Effector memory CD8-positive, alpha-beta T cell (primary cell): Measurements from ENCODE around the gene ZNF784.

ENCODE experiments used
- ATAC-seq: fragments of 150-1000 bp; cut with Tn5 transposase; replicated peaks from 2 replicates; pipeline ENCODE4 v1.10.0; 2021; ENCODE audit warnings: mild to moderate bottlenecking, moderate library complexity
- DNase-seq, 3 experiments: peaks; one replicate each; pipeline ENCODE4 v3.0.0; 2021
- H3K27ac Mint-ChIP-seq, 2 donors: one replicate each; pipeline ENCODE4 v1.8.0; 2022; ENCODE audit warnings: mild to moderate bottlenecking in 2 of 2, mixed read lengths in 2 of 2, moderate library complexity in 2 of 2
- H3K27me3 Mint-ChIP-seq, 2 donors: one replicate each; pipeline ENCODE4 v1.8.0; 2022; ENCODE audit warnings: mixed read lengths in 2 of 2
- H3K36me3 Mint-ChIP-seq: one replicate; pipeline ENCODE4 v1.8.0; 2022; ENCODE audit warnings: mild to moderate bottlenecking, moderate library complexity, mixed read lengths; ENCODE audit not compliant: insufficient read depth
- H3K4me1 Mint-ChIP-seq, 2 donors: one replicate each; pipeline ENCODE4 v1.8.0; 2022; ENCODE audit warnings: low read depth in 2 of 2, mixed read lengths in 2 of 2
- H3K4me3 Mint-ChIP-seq, 2 donors: one replicate each; pipeline ENCODE4 v1.8.0; 2022; ENCODE audit warnings: mild to moderate bottlenecking in 2 of 2, mixed read lengths in 2 of 2, moderate library complexity in 2 of 2
- H3K9me3 Mint-ChIP-seq, 2 donors: one replicate each; pipeline ENCODE4 v1.8.0; 2022; ENCODE audit warnings: mixed read lengths in 2 of 2

Gene ZNF784

DNA sequence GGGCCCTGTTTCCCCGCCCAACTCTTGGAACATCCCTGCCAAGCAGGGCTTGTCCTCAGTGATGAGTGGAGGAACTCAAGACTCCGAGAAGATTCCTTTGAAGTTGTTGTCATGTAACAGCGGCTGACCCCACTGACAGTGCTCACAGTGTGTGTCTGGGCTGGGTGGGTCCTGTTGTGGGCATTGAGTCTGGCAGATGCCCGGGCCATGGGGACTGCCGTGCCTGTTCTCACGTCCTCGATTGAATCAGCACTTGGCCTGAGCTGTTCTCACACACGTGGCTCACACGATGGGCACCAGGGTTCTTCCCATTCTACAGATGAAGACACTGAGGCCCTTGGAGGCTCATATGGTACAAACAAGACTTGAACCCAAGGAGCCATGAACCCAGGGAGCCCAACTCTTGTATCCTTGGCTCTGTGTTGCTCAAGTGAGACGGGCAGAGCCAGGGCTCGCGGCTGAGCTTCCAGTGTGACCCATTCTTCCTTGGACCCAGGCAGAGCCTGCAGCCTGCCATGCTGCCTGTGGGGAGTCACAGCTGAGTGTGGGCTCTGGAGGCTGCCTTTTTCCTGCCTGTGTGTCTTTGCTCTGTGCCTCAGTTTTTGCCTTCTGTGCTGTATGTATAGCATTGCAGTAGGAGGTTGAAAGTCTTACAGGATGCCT lies 42.1 kb upstream of the ZNF784 start:
- Mint-ChIP-seq H3K36me3 (peaks cover 92% of the 10 kb centered on the region), H3K4me1 (peaks cover 24 to 42% of the 10 kb centered on the region in 2 donors), H3K4me3 (no peak overlapping the region), H3K27me3 (no peaks in the 10 kb centered on the region), H3K9me3 (no peaks in the 10 kb centered on the region), H3K27ac (peak overlapping the region in 1 of 2 donors; percentile 65)
- DNase-seq = no peak
- ATAC-seq = no peak

DNA sequence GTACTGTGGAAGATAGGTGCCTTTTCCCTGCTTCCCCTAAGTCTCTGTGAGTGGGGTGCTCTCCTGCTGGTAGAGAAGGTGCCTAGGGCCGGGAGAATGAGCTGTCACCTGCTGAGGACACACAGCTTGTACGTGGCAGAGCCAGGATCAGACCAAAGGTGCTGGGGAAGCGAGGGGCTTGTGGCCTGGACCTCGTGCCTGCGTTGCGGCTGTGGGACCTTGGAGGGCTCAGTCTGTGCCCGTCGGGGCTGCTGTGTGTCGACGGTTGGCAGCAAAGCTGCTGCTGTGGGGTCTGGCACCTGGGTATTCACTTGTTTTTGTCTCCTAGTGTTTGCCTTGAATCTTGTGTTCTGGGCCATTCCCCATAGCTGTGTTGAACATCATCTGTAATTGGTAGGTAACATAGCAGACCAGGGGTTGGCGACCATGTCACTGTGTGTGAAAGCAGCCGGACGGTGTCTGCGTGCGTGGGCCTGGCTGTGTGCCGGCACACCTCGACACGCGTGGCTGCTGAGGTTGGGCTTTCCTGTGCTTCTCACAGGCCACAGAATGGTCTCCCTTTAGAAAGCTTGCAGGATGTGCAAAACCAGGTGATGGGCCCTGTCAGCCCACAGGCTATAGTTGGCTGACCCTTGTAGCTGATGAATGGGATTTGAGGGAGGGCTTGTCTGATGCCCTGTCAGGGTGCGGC lies 39.6 kb upstream of the ZNF784 start:
- Mint-ChIP-seq H3K27me3 (no peaks in the 10 kb centered on the region), H3K4me3 (peak overlapping the region in 1 of 2 donors; percentile 37), H3K9me3 (no peaks in the 10 kb centered on the region), H3K36me3 (peaks cover 88% of the 10 kb centered on the region), H3K27ac (peak overlapping the region; percentile 38 to 66), H3K4me1 (peaks cover 29 to 42% of the 10 kb centered on the region in 2 donors)
- ATAC-seq (no peak), DNase-seq (no peak)

DNA sequence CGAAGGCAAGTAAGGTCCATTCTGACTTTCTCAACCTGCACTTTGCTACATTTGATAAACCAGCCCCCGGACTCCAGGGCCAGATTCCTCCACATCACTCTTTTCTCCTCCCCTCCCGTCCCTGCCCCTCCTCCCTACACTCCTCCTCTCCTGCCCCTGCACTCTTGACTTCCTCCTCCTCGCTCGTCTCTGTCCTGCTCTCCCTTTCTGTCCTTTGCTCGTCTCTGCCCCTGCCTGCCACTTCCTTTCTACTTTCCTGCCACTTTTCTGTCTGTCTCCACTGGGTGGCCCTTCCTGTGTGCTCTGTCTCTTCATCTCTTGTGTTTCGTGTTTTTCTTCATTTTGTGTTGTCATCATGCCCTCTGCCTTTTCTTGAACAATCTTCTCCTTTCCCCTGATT lies 37.5 kb upstream of the ZNF784 start:
- no peak overlapping the region for H3K4me3 Mint-ChIP-seq
- H3K9me3 Mint-ChIP-seq = no peaks in the 10 kb centered on the region
- no peaks in the 10 kb centered on the region for H3K27me3 Mint-ChIP-seq
- ATAC-seq = no peak
- no peak for DNase-seq
- peaks cover 44 to 52% of the 10 kb centered on the region in 2 donors for H3K4me1 Mint-ChIP-seq
- H3K27ac Mint-ChIP-seq = peak overlapping the region in 1 of 2 donors; percentile 35
- peaks cover 78% of the 10 kb centered on the region for H3K36me3 Mint-ChIP-seq

DNA sequence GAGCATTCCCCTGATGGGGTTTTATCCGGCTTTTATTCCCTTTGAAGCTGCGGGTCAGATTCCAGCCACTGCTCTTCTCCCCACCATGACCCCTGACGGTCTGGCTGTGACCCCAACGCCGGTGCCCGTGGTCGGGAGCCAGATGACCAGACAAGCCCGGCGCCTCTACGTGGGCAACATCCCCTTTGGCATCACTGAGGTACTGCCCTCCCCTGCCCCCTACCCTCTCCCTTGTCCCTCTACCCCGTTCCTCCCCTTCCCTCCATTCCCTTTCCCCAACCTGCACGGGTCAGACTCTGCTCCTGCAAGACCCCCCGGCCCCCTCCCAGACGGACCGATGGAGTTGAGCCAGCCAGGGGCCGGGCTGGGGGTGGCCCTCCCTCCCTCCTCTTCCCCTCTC lies 36.6 kb upstream of the ZNF784 start:
- H3K9me3 Mint-ChIP-seq = no peaks in the 10 kb centered on the region
- DNase-seq = no peak
- no peak for ATAC-seq
- no peaks in the 10 kb centered on the region for H3K27me3 Mint-ChIP-seq
- no peak overlapping the region for H3K4me3 Mint-ChIP-seq
- H3K36me3 Mint-ChIP-seq = peaks cover 77% of the 10 kb centered on the region
- peak overlapping the region in 1 of 2 donors; percentile 82 for H3K27ac Mint-ChIP-seq
- H3K4me1 Mint-ChIP-seq = peaks cover 52 to 54% of the 10 kb centered on the region in 2 donors

DNA sequence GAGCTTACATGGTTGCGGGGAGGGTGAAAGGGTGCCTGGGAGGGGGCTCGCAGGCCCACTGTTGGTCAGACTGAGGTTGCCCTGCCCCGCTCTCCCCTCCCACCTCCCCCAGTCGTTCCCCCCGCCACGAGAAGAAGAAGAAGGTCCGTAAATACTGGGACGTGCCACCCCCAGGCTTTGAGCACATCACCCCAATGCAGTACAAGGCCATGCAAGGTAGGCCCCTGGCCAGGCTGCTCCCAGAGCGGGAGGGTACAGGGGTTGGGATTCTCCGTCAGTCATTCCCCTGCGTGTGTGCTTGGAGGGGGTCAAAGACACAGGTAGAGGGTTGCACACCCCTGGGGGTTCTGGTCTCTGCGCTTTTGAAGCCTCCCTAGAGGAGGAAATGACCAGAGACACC lies 36.0 kb upstream of the ZNF784 start:
- Mint-ChIP-seq H3K36me3 (peaks cover 75% of the 10 kb centered on the region), H3K4me3 (no peak overlapping the region), H3K27ac (peak overlapping the region in 1 of 2 donors; percentile 82), H3K27me3 (no peaks in the 10 kb centered on the region), H3K9me3 (no peaks in the 10 kb centered on the region), H3K4me1 (peaks cover 56% of the 10 kb centered on the region in 2 donors)
- ATAC-seq = no peak
- no peak for DNase-seq

DNA sequence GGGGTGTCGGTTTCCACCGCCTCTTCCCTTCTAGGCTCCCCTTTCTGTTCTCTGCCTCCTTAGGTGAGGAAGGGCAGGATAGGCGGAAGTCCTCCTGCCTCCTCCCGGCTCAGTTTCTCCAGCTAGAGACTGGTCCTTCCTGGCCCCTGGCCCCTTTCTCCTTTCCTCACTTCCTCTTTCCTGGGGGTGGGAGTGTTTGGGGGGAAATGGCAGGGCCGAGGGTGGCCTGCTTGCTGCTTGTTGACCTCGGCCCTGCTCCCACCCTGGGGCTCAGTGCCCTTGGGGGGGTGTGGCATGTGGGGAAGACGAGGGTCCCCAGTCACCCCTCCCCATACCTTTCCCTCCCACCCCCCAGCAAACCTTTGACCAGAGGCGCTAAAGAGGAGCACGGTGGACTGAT lies 35.5 kb upstream of the ZNF784 start:
- peaks cover 53 to 56% of the 10 kb centered on the region in 2 donors for H3K4me1 Mint-ChIP-seq
- peak overlapping the region; percentile 69 to 90 for H3K4me3 Mint-ChIP-seq
- peaks cover 76% of the 10 kb centered on the region for H3K36me3 Mint-ChIP-seq

DNA sequence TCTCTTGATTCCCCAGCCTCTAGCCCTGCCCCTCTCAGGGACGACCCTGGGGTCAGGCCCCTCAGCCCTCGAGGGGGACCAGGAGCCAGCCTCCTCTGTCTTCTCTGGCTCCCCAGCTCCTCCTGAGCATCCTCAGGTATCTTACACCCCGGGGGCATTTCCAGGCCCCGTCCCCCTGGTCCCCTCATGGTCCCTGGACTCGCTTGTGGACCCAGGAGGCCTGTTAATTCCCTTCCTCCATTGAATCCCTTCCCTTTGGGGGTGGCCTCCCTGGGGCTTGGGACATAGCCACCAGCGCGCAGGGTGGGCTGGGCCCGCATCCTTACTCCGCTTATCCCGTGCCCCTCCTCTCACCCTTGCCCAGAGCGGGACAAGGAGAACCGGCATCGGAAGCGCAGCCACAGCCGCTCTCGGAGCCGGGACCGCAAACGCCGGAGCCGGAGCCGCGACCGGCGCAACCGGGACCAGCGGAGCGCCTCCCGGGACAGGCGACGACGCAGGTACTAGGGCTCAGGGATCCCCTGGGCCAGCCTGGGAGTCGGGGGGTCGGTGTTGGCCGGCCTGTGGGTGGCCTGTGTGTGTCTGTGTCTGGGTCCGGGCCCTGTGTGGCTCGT lies 34.6 kb upstream of the ZNF784 start:
- H3K27me3 Mint-ChIP-seq = no peaks in the 10 kb centered on the region
- peaks cover 77% of the 10 kb centered on the region for H3K36me3 Mint-ChIP-seq
- no peaks in the 10 kb centered on the region for H3K9me3 Mint-ChIP-seq
- peaks cover 51 to 56% of the 10 kb centered on the region in 2 donors for H3K4me1 Mint-ChIP-seq
- ATAC-seq = no peak
- peak overlapping the region; percentile 90 to 92 for H3K4me3 Mint-ChIP-seq
- H3K27ac Mint-ChIP-seq = peak overlapping the region; percentile 82 to 88
- no peak for DNase-seq

More for the DNA sequence above, 35.5 kb upstream of the ZNF784 start:
- ATAC-seq (no peak), DNase-seq (no peak)
- H3K27ac Mint-ChIP-seq = peak overlapping the region; percentile 82 to 88
- H3K27me3 Mint-ChIP-seq = no peaks in the 10 kb centered on the region
- no peaks in the 10 kb centered on the region for H3K9me3 Mint-ChIP-seq

DNA sequence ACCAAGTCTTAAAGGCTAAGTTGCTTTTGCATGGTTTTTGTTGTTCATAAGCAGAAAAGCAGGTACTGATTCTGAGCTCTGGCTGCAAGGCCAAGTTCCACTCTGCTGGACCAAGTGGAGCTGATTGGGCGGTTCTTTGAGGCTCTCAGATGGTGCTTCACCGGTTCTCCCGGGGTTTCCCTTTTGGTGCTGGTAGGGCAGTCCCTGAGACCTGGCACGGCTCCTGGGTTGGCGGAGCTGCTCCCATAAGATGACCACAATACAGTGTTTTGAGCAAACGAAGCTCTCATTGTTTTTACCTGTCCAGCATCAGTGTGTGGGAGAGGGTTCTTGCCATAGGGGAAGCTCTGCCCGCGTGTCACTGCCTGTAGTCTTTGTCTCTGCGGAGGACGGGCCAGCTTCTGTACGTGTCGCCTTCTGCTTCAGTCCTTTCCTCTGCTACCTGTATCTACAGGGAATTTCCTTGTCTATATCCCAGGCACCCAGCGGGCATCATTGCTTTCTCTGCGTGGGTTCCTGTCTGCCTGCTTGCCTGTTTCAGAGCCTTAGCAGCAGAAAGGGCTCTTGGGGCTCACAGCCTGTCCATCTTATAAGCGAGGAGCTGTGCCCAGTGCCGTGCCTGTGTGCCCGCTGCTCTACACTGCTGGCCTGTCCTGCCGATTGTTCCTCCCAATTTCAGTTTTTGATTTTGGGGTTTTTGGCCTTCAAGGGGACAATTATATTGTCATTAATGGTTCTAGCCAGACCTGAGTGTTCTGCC lies 32.8 kb upstream of the ZNF784 start:
- H3K9me3 Mint-ChIP-seq = no peaks in the 10 kb centered on the region
- peaks cover 41 to 51% of the 10 kb centered on the region in 2 donors for H3K4me1 Mint-ChIP-seq
- no peaks in the 10 kb centered on the region for H3K27me3 Mint-ChIP-seq
- peak overlapping the region; percentile 90 to 92 for H3K4me3 Mint-ChIP-seq
- DNase-seq (no peak), ATAC-seq (no peak)
- H3K36me3 Mint-ChIP-seq = peaks cover 65% of the 10 kb centered on the region
- peak overlapping the region; percentile 88 to 98 for H3K27ac Mint-ChIP-seq

DNA sequence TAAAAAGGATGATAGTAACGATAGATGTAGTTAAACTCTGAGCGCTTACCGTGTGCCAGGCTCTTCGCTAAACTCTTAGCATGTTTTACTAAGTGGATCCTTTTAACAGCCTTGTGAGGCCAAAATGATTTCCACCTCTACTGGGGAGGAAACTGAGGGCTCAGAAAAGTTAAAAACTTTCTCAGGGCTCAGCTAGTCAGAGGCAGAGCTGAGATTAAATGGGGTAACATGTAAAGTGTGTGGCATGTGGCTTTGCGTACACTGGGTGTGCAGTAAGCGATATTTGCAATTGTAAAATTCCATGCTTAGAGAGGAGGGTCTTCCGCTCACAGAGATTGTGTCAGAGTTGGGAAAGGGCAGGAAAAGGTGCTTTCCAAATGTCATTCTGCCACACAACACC lies 32.2 kb upstream of the ZNF784 start:
- no peak for ATAC-seq
- Mint-ChIP-seq H3K27me3 (no peaks in the 10 kb centered on the region), H3K9me3 (no peaks in the 10 kb centered on the region), H3K36me3 (peaks cover 59% of the 10 kb centered on the region), H3K27ac (peak overlapping the region; percentile 96 to 98), H3K4me1 (peaks cover 38 to 44% of the 10 kb centered on the region in 2 donors), H3K4me3 (peak overlapping the region; percentile 90 to 92)
- no peak for DNase-seq

DNA sequence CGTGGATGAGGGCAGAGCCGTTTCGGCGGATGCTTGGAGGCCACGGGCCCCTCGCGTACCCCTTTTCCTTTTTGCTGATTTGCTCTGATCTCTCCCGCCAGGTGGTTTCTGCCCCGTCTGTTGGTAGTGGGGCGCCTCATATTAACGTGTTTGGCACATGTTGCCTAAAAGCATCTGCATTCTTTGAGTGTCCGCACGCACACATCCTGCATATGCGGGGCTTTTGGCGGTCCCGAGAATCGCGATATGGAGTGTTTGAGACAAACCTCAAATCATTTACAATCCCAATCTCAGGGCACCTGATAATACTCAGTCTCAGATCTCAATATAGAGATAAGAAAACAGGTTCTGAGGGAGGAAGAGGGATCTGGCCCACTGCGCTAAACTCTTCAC lies 31.3 kb upstream of the ZNF784 start:
- Mint-ChIP-seq H3K36me3 (peaks cover 51% of the 10 kb centered on the region), H3K4me1 (peaks cover 38 to 43% of the 10 kb centered on the region in 2 donors)

DNA sequence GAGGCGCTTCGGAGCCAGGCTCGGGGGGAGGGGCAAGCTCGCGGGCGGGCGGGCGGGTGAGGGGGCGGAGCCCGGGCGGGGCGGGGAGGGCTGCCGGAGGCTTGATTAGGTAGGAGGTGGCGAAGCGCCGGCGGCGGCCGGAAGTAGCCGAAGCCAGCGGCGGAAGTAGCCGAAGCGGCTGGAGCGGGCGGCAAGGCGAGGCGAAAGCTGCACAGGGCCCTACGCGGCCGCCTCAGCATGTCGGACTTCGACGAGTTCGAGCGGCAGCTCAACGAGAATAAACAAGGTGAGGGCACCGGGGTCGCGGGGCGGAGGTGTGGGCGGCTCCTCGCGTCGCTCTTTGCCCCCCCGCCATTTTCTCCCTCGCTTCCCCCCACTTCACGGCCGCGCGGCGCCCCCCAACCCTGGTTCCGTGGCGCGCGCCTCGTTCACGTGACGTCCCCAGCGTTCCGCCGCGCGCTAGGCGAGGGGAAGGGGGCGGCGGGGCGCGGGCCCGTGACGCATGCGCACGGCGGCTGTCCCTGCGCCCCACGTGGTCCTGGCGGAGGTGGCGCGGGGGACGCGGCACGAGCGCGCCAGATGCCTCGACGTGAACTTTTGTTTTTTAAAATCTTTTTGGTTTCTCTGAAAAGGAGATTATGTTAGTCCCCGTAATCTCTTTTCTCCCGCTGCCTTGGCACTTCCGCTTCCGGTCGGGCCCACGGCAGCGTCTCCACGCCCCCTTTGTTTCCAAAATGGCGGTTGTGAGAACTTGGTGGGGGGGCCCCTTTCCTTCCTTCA lies 30.7 kb upstream of the ZNF784 start, which contains the start of gene U2AF2:
TSS of gene U2AF2 (plus strand) at position 168 of the 780 bp plus-strand sequence. CDS start at position 238, 70 bp downstream.
- peak within 1 kb of the TSS; percentile 90 to 92 for H3K4me3 Mint-ChIP-seq
- DNase-seq (peak; percentile 95 to 97 (median 96)), ATAC-seq (peak; percentile 40)
- H3K36me3 Mint-ChIP-seq = peaks cover 45% of the 10 kb centered on the region
- H3K27me3 Mint-ChIP-seq = peaks cover 0 to under 1% of the 10 kb centered on the region in 2 donors
- no peaks in the 10 kb centered on the region for H3K9me3 Mint-ChIP-seq
- peak within 1 kb of the TSS; percentile 96 to 98 for H3K27ac Mint-ChIP-seq
- H3K4me1 Mint-ChIP-seq = peaks cover 33 to 38% of the 10 kb centered on the region in 2 donors

More for the DNA sequence above, 31.3 kb upstream of the ZNF784 start:
- H3K27me3 Mint-ChIP-seq = no peaks in the 10 kb centered on the region
- H3K27ac Mint-ChIP-seq = peak overlapping the region; percentile 96 to 98
- H3K4me3 Mint-ChIP-seq = peak overlapping the region; percentile 90 to 92
- DNase-seq (no peak), ATAC-seq (no peak)
- no peaks in the 10 kb centered on the region for H3K9me3 Mint-ChIP-seq

DNA sequence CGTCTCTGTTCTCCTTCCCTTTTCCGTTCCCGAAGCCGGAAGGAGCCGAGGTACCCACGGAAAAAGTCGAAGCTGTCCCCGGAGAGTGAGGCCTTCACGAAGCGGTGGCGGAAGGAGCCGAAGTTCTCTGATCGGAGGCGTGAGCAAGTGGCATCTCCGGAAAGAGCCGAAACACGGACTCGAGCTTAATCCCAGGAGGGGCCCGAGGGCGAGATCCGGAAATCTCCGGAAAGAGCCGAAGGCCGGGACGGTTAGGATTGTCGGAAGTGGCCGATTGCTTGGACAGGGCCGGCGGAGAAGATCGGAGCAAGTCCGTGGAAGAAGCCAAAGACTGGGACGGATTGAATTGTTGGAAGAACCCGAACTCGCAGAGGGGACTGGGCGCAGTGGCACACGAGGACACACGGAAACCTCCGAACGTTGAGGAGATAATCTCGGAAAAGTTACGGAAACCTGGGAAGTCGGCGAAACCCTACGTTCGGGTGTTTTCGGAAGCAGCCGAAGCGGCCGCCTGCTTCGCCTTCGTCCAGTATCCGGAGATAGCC lies 30.0 kb upstream of the ZNF784 start:
- peaks cover 42% of the 10 kb centered on the region for H3K36me3 Mint-ChIP-seq
- H3K4me3 Mint-ChIP-seq = peak overlapping the region; percentile 90 to 92
- ATAC-seq (peak; percentile 72), DNase-seq (peak; percentile 99 to 100 (median 99))
- H3K27ac Mint-ChIP-seq = peak overlapping the region; percentile 96 to 98
- peaks cover 32% of the 10 kb centered on the region in 2 donors for H3K4me1 Mint-ChIP-seq
- H3K27me3 Mint-ChIP-seq = peaks cover 0 to 7% of the 10 kb centered on the region in 2 donors
- H3K9me3 Mint-ChIP-seq = no peaks in the 10 kb centered on the region
